GM21381 (cell line): ENCODE results near the gene STAB2.
"Not testable (repeated sequence)": the region's sequence is repeated elsewhere in the genome, so short reads cannot be mapped to it uniquely, and the experiment has no call there.

ENCODE experiments used
- ATAC-seq: cut with Tn5 transposase; IDR thresholded peaks from one replicate; pipeline ENCODE4 v1.9.1; 2021; ENCODE audit warnings: mild to moderate bottlenecking, moderate library complexity; ENCODE audit not compliant: unreplicated experiment

The STAB2 gene

GRCh38 chr12:103652808-103653207, 65.7 kb downstream of the STAB2 start:
- ATAC-seq, result no peak

DNA sequence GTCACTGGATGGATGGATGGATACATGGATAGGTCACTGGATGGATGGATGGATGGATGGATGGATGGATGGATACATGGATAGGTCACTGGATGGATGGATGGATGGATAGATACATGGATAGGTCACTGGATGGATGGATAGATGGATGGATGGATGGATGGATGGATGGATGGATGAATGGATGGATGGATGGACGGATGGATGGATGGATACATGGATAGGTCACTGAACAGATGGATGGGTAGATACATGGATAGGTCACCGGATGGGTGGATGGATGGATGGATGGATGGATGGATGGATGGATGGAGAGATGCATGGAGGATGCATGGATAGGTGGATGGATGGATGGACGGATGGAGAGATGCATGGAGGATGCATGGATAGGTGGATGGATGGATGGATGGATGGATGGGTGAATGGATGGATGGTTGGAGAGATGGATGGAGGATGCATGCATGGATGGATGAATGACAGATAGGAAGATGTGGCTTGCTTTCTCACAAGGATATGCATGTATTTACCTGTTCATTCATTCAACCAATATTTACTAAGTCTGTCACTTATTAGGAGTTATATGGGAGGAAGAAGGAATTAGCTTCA, 66.6 kb downstream of the STAB2 start:
- not testable (repeated sequence) for ATAC-seq

DNA sequence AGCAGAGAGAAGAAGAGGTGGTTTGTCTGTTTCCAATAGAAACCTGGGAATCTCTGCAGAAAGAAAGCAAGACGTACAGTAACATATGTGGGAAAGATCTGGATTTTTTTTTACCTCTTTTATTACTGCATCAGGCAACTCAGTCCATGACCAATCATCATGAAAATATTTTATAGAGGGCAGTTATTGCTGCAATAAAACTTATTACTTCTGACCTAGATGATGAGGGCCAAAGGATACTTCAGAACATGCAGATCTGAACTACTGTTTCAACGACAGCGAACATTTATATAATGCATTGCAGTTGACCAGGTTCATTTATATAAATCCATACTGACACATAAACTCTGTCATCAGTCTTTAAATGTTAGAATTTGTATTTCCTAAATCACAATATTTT, 67.7 kb downstream of the STAB2 start:
- ATAC-seq, result no peak

DNA sequence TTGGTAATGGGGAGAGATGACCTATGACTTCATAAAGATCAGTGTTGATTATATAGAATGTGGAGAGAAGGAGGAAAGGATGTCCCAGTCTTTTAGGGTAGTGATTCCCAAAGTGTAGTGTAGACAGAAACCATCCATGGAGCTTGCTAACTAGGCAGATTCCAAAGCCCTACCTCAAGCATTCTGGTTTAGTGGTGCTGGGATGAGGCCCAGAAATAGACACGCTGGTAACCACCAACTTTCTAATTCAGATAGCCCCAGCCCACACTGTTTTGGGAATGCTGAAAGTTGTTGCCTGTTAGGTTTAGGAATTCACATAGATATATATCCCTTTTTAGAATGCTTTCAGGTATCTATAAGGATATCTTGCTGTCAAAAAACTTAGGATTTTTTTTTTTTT, 69.2 kb downstream of the STAB2 start:
- no peak for ATAC-seq

GRCh38 chr12:103657331-103657730, 70.3 kb downstream of the STAB2 start:
- ATAC-seq, result no peak

DNA sequence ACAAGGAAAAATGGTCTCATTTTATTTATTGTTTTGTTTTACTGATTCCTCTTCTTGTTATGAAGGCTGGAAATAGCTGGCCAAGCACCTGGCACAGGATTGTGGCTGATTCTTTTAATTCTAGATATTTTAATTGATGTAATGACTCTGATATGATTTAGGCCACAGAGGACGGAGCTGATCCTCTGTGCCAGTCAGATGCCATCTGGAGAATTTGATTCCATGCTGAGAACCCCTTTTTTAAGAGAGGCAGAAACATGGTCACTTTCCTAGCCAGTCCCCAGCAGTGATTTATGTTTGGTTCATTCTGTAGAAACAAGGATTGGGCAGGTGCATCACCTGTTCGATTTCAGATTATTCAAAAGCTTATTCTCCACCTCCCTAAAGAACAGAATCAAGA, 77.6 kb downstream of the STAB2 start:
- no peak for ATAC-seq

DNA sequence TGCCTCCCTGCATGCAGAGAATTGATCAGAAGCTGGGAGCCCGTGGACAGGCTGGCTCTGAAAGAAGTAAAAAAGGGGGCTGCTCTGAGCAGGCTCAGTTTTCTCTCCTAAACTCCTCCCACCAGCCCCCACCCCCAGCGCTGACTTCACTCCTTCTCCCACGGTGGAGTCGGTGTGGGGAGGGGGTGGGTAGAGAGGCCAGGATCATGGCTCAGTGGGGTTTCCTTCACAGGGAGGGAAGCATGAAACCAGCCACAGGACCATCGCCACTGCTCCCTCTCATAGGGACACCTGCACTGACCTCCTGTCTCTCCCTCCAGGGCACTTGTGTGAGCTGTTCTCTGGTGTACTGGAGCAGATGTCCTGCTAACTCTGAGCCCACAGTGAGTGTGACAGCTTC, 78.9 kb downstream of the STAB2 start:
- no peak for ATAC-seq

DNA sequence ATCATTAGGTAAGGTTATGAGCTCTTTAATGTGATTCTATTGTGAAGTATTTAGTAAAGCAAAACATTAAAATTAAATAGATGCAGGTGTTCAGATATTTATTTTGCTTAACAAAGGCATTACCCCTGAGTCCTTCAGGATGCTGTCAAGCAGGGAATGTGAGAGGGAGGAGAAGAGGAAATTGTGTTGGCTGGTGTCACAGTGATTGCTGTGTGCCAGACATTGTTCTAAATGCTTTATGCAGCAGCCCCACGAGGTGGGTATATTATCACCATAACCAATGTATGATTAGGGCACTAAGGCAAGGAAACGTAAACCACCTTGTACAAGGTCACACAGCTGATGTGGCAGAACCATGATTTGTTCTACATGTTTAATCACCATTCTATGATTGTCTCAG, 80.1 kb downstream of the STAB2 start:
- no peak for ATAC-seq

- no peak for ATAC-seq
These were observed 81.4 kb downstream of the STAB2 start for GRCh38 chr12:103668520-103668919.

- no peak for ATAC-seq
These were observed 84.3 kb downstream of the STAB2 start for GRCh38 chr12:103671367-103671766.

DNA sequence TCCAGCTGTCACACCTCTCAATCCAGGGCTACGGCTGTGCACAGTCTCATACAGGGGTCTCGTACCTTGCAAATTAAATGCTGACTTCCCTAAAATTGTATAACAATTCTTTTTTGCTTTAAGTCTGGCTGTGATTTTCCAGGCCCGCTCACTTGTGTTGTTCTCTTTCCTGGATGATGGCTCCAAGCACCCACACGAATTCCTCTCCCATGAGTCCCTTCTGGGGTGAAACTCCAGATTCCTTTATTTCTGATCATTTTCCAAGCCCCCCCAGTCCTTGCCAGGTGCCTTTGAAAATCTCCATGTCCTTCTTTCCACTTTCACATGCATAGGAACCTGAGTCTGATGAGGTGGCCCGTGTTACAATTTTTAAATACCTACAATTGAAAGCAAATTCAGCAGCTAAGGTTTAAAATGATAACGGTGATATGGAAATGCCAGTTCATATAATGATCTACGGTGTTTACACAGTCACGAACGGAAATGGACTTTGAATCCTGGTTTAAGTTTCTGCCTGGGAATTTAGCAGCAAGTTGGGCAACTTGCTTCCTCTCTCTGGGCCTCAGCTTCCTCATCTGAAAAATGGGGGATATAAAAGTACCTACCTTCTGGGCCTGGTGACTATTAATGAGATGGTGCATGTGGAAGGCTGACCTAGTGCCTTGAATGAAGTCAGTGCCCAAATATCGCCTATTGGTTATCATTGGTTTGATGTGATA, 85.5 kb downstream of the STAB2 start:
- no peak for ATAC-seq

DNA sequence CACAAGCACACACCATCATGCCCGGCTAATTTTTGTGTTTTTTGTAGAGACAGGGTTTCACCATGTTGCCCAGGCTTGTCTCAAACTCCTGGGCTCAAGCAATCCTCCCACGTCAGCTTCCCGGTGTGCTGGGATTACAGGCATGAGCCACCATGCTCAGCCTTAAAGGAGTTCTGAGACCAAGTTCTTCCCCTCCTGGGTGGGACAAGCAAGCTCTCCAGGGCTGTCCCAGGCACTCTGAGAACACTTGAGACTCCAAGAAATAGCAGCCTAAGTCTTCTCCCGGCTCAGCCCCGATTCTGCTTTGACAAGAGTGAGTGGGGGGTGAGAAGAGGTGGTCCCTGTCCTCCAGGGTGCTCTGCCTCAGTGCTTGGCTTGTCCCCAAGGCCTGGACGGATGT, 86.4 kb downstream of the STAB2 start:
- no peak for ATAC-seq

- ATAC-seq, result no peak
These were observed 86.9 kb downstream of the STAB2 start for GRCh38 chr12:103673891-103674375.

GRCh38 chr12:103676893-103677292, 89.8 kb downstream of the STAB2 start:
- no peak for ATAC-seq

GRCh38 chr12:103677341-103677740, 90.3 kb downstream of the STAB2 start:
- ATAC-seq, result no peak

- no peak for ATAC-seq
These were observed 90.8 kb downstream of the STAB2 start for GRCh38 chr12:103677905-103678304.

- ATAC-seq, result no peak
These were observed 92.5 kb downstream of the STAB2 start for GRCh38 chr12:103679421-103680170.

GRCh38 chr12:103680591-103681141, 93.6 kb downstream of the STAB2 start:
- no peak for ATAC-seq

DNA sequence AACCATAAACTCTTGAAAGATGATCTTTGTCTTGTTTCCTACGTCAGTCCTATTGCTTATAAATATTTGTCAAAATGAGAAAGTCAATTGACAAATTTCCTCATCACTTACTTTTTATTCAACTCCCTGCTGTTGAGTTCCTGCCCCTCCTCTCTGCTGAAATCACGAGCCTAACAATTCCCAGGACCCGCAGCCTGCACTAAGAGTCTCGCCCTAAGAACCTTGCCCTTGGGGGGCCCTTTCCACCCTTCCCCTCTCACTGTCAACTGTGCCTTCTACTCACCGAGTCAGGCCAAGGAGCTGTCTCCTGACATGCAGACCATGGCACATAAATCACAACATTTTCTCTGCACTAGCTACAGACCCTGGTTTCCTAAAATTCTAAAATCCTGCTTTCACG, 99.0 kb downstream of the STAB2 start:
- ATAC-seq, result no peak

- no peak for ATAC-seq
These were observed 100.2 kb downstream of the STAB2 start for GRCh38 chr12:103687253-103687652.

- no peak for ATAC-seq
These were observed 101.4 kb downstream of the STAB2 start for GRCh38 chr12:103688376-103689063.
